Ovary (tissue), 3 donors: ENCODE measurements around the gene LYAR.

Experiments used
- EP300 ChIP-seq: sonication (generic); formaldehyde crosslinking; IDR thresholded peaks from one replicate; pipeline ENCODE4 v1.6.1; 2017; ENCODE audit warnings: antibody characterized with exemption
- POLR2A ChIP-seq: fragments of 450-650 bp; IDR thresholded peaks from one replicate; pipeline ENCODE4 v1.6.1; 2017; ENCODE audit warnings: antibody characterized with exemption, mild to moderate bottlenecking, moderate library complexity
- TF ChIP-seq, protein P1 (sequence below), 3 donors: fragments of 450-650 bp in 2 of 3; fragments of 200-600 bp in 1 of 3; IDR thresholded peaks; one replicate each; pipeline versions ENCODE4 v1.5.1 to v1.8.0; 2016 to 2022; ENCODE audit warnings: antibody characterized with exemption in 3 of 3, mild to moderate bottlenecking in 1 of 3
- donor health status: DM: no; HTN: no; CAD: no.

DNA sequence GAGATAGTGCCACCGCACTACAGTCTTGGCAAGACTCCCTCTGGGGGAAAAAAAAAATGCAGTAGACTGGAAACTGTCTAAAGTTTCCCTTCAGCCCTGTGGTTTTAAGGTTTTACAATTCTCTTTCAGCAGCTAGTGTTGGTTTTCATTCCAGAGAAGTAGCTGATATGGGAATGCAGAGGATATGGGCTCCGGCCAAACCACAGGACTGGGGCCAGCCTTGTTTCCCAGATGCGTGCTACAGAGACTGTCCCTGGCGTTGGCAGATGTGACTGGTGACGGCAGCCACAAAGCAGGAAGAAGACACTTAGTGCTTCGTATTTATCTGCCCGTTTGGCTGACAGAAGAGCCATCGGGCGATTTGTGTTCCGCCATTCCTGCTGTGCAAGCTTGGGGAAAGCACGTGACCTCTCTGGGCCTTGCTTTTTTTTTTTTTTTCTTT is 43.3 kb upstream of the LYAR start:
- TF ChIP-seq EP300 (no peak), POLR2A (no peak)
- TF ChIP-seq, protein P1, sequence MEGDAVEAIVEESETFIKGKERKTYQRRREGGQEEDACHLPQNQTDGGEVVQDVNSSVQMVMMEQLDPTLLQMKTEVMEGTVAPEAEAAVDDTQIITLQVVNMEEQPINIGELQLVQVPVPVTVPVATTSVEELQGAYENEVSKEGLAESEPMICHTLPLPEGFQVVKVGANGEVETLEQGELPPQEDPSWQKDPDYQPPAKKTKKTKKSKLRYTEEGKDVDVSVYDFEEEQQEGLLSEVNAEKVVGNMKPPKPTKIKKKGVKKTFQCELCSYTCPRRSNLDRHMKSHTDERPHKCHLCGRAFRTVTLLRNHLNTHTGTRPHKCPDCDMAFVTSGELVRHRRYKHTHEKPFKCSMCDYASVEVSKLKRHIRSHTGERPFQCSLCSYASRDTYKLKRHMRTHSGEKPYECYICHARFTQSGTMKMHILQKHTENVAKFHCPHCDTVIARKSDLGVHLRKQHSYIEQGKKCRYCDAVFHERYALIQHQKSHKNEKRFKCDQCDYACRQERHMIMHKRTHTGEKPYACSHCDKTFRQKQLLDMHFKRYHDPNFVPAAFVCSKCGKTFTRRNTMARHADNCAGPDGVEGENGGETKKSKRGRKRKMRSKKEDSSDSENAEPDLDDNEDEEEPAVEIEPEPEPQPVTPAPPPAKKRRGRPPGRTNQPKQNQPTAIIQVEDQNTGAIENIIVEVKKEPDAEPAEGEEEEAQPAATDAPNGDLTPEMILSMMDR (IDR thresholded peaks at IDR 0.05) = no peak
